Posterior vena cava (tissue), 2 donors: ENCODE results near the gene NANP. TPM values are rescaled to one million over a fixed set of nuclear protein-coding genes. Genes with fewer than 3 reads are reported as not detected.
"Not testable (repeated sequence)": the region's sequence is repeated elsewhere in the genome, so short reads cannot be mapped to it uniquely, and the experiment has no call there.

Source experiments
- DNase-seq: peaks from one replicate; pipeline ENCODE4 v3.0.0-alpha.2; 2020; ENCODE audit warnings: low spot score
- intact Hi-C, 2 donors: fragments of 100-400 bp; cut with DNase I; formaldehyde crosslinking; loops; one replicate each; pipeline versions ENCODE4 v1.14.1 to v1.14.2; 2022 to 2023
- long read RNA-seq, 2 donors: library from polyadenylated mRNA; unstranded; transcript quantifications; one replicate each; pipeline ENCODE4 v2.0.0, GENCODE V29; 2020 to 2021
- total RNA-seq, 2 donors: library from RNA; stranded (reverse); fragmentation: NEBNext Ultra II Directional; extraction: Animal tissue kit (Norgen Biotek cat#: 25700); gene quantifications; one replicate each; pipeline ENCODE4 v1.2.1, GENCODE V29; 2021
- donor health status: DM: yes; HTN: yes; CAD: no.
- donor health status: DM: yes; HTN: yes; CAD: no.

NANP gene, protein sequence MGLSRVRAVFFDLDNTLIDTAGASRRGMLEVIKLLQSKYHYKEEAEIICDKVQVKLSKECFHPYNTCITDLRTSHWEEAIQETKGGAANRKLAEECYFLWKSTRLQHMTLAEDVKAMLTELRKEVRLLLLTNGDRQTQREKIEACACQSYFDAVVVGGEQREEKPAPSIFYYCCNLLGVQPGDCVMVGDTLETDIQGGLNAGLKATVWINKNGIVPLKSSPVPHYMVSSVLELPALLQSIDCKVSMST
- total RNA-seq: 1 to 10 TPM; 4.5 to 6.1 TPM
- long read RNA-seq, donor 1, partial matches to known transcripts: 0 of 3 reads
- long read RNA-seq, donor 1, other reads (novel, unspliced or antisense): 1 of 3 reads
- long read RNA-seq, donor 2, partial matches to known transcripts: 0 of 5 reads
- long read RNA-seq, donor 2, other reads (novel, unspliced or antisense): 1 of 5 reads

DNA sequence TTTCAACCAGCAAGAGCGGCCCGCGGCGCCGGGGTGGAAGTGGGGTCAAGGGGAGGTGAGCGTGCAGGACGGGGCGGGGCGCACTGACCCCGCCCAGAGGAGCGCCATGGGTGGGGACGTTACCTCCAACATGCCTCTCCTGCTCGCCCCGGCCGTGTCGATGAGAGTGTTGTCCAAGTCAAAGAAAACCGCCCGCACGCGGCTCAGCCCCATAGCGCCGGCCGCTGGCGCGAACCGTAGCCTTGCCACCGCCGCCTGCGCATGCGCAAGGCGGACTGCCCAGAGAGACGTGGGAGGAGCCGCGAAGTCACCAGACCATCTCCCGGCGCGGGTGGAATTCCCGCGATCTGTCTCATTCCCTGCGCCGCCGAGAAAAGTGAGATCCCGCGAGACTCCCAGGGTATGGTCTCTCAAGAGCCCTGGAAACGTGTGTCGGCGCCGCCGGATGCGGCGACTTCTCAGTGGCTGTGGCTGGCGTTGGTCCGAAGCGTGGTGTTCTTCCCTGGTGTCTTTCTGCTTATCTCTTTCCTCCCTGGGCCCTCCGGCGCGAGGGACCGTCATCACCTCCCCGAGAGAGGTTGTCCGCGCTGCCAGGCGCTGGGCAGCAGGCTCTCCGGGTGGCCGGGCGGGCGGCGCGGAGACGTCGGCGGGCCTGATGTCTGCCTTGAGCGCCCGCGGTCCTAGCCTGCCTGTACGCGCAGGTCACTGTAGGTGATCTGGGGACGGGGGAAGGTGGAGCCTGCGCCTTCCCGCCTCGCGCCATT is at the start of gene NANP:
Gene NANP, minus strand, starts transcription at position 279 of the 764 bp plus-strand sequence. Its CDS starts 66 bp downstream, at position 213.
- peak; percentile 99 for DNase-seq
- intact Hi-C loops: no loop called here

DNA sequence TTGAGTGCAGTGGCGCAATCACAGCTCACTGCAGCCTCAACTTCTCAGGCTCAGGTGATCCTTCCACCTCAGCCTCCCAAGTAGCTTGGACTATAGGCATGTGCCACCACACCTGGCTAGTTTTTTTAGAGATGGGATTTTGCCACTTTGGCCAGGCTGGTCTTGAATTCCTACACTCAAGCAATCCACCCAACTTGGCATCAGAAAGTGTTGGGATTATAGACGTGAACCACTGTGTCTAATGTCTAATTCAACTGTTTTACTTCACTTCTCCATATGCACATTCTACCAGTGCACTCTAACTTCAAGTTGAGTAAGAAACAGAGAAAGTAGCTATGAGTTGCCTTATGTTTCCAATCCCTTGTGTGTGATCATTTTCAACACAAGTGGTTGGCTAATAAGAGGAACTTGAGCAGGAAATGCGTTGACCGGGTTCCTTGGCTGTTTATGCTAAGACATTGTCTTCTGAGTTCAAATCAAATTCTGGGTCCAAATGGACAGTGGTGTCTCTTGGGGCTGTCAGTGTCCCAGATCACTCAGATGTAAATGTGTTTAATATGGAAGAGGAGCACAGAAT is 48.9 kb upstream of the NANP start:
- DNase-seq: no peak
- intact Hi-C loops: no loop called here

DNA sequence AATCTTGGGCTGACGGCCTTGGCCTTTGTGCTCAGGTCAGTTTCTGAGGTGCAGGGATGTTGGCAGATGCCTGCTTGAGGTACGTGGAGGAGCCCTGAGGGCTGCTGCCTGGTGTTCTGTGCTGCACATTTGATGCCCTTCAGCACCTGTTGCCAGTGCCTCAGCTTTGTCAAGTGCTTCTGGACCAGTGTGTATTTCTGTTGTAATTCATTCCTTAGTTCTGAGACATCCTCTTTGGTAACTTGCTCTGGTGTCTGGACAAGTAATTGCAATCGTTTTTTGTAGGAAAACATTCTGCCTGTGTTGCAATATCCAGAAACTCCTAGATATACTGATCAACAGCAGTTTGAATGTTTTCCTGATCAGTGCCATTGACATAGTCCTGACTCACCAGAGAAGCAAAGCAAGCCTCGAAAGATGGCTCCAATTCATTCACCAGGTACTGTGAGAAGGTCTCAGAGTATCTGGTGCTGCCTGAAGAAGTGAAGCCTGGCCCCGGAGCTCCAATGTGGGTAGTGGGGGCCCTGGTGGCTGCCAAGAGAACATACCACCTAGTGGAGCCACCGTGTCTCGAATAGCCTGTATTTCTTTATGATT is 46.1 kb upstream of the NANP start:
- intact Hi-C loops: no loop called here
- no peak for DNase-seq

DNA sequence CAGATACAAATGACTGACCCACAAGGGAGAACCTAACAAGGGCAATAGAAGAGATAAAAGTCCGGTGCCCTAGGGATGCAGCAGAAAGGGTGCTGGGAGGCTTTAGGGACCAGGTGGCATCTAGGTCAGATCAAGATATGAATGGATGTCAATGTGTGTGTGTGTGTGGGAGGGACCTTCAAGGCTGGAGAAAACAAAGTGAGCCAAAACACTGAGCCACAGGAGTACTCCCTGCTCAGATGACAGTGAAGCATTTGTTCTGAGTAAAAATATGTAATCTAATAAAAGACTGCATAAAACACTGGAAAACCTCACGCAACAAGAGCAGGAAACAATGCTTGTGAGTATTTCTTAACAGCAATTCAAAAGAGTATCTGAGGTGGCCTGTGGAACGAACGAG is 44.6 kb upstream of the NANP start:
- intact Hi-C loops: no loop called here
- no peak for DNase-seq

DNA sequence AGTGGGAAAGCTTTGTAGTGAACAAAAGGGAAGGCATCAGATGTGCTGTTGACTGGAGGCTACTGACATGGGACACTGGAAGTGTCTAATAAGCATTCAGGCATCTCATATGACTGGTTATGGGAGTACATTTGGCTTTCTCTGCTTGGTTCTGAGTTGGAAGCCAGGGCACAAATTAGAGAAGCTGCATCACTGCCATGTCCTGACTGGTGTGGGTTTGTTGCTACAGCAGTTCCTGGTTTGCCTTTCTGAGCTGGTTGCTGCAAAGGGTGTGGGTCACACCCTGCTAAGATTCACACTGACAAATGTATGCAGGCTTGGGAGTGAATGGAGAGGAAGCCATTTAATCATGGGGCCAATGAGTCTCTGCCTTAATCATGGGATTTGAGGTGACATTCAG is 36.2 kb upstream of the NANP start:
- intact Hi-C loops: no loop called here
- no peak for DNase-seq

DNA sequence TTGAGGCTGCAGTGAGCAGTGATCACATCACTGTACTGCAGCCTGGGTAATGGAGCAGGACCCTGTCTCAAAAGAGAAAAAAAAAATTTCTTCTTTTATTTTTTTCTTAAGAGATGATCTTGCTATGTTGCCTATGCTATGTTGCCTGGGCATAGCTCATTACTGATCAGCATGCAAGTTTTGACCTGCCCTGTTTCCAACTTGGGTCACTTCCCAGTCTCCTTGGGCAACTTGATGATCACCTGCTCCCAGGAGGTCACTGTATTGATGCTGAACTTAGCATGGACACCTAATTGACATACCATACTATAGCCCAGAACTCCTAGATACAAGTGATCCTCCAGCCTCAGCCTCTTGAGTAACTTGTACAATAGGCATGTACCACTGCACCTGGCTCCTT is 30.7 kb upstream of the NANP start:
- no peak for DNase-seq
- intact Hi-C loops: no loop called here

DNA sequence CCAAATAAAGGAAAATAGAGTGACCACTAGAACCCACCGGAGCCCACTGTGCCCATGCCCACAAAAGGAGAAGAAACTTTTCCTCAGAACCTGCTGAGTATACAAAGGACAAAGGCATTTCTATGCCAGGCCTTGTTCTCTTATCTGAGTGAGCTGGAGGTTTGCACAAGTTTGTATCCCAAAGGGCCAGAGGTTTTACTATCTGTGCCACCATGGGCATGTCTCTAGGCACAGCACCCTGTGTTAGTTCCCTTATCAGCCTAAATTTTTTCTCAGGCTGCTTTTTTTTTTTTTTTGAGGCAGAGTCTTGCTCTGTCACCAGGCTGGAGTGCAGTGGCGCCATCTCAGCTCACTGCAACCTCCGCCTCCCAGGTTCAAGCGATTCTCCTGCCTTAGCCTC is 29.1 kb upstream of the NANP start:
- intact Hi-C loops, DNase-seq: not testable (repeated sequence)

DNA sequence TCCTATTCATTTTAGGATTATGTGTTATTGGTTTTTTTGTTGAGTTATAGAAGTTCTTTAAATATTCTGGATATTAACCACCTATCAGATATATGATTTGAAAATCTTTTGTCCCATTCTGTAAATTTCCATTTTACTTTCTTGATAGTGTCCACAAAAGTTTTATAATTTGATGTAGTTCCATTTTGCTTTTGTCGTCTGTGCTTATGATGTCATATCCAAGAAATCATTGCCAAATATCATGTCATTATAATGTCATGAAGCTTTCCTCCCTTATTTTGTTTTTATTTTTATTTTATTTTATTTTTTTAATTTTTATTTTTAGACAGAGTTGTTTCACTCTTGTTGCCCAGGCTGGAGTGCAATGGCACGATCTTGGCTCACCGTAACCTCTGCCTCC is 21.0 kb upstream of the NANP start:
- no peak for DNase-seq
- intact Hi-C loops: no loop called here

DNA sequence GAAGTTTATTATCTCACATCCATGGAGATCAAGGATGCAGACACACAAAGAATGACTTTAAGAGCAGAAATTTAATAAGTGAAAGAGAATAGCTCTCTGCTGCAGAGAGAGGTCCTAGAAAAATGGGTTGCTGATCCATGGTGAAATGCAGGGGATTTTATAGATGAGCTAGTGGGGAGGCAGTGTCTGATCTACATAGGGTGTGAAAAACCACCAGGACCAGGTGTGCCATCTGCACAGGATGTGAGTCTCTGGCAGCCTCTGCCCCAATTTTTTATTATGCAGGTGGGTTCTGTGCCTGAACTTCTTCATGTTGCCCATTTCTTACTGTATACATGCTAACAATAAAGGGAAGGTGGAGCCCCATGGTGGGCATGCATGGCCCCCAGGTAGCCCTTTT is 19.9 kb upstream of the NANP start:
- no peak for DNase-seq
- intact Hi-C loops: no loop called here

DNA sequence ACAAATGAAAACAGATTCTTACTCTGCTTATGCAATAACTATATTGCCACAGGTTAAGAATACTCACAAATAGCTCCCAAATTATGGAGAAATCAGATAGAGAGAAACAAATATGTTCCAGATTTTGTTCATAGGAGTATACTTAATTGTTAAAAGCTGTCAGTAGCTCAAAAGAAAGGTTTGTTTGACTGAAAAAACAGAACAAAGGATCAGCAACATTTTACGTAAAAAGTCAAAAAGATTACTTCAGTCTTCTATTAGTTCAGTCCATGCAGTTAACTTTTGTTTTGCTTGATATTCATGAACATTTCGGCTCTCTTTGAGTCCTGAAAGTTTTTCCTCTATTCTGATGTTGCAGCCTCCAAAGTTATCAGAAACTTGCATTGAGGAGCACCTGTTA is 13.4 kb upstream of the NANP start:
- no peak for DNase-seq

DNA sequence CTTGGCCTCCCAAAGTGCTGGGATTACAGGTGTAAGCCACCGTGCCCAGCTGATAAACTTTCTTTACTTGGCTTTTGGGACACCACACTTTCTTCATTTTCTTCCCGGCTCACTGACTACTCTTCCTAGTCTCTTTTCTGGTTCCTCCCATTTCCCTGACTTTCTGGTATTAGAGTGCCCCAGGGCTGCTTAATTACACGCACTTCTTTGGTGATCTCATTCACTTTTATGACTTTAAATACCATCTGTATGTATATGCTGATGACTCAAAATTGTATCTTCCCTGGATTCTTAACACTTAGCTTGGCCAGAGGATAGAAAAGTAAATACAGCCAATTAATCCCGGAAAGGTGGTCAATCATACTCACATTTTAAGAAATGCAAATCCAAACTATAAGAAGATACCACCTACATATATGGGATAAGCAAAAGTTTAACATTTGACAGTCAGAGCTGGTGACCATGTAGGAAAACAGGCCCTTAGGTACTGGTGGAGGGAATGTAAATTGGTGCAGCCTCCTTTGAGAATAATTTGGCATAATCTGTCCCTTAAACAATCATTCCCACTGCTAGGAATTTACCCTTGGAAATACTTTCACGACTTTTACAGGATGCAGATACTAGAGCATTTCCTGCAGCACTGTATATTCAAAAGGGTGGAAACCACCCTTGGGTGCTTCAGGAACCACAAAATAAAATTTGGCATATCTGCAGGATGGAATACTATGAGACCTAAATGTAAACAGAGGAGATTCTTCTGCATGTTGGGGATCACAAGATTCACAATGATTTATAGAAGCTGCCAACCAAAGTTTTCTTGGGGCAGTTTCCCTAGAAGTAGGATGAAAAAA is 9.4 kb upstream of the NANP start:
- DNase-seq: no peak
- intact Hi-C loops: no loop called here

More for the DNA sequence above, 13.4 kb upstream of the NANP start:
- intact Hi-C loops: no loop called here

DNA sequence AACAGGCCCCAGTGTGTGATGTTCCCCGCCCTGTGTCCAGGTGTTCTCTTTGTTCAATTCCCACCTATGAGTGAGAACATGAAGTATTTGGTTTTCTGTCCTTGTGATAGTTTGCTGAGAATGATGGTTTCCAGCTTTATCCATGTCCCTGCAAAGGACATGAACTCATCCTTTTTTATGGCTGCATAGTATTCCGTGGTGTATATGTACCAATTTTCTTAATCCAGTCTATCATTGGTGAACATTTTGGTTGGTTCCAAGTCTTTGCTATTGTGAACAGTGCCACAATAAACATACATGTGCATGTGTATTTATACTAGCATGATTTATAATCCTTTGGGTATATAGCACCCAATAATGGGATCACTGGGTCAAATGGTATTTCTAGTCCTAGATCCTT is 6.8 kb upstream of the NANP start:
- intact Hi-C loops, DNase-seq: not testable (repeated sequence)

DNA sequence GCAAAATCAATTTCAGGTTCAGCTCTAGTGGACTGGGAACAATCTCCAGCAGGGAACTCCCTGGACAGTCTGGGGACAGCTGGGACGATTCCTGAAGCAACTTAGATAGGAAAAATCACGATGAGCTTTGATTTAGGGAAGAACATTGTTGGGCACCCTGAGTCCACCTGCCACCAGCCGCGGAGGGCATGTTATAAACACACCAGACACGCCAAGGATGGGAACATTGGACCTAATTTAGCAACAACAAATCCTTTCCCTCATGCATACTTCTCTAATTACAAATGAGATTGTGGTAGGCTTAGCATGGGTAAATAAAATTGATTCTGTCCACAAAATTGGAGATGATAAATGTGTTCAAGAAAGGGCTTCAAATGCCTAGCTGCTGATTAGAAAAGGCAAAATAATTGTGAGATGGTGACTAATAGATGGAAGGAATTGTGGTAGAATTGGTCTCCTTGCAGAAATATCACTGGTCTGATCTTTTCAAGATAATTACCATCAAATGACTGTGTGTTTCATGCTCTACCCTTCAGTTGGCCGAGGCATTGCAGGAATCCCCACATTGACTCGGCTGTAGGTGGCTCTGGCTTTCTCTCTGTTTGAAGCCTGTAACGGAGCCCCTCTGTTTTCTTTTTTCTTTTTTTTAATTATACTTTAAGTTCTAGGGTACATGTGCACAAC is 6.1 kb upstream of the NANP start:
- no peak for DNase-seq
- intact Hi-C loops: no loop called here

DNA sequence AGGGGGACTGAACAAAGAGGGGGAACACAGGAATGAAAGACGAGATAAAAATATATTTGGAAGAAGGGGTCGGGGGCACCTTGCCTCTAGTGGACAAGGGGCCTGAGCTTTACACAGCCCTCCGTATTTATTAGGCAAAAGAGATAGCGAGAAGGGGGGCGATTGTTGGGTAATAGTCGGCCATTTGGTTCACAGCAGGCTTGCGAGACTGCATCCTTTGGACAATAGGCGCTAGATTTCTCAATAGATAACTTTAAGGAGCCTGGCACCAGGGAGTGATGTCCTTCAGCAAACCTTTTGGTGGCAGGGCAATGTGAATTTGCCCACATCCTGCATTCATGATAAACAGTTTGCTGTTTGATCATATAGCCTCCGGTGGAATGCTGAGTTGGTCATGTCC is 3.0 kb upstream of the NANP start:
- intact Hi-C loops: no loop called here
- no peak for DNase-seq

DNA sequence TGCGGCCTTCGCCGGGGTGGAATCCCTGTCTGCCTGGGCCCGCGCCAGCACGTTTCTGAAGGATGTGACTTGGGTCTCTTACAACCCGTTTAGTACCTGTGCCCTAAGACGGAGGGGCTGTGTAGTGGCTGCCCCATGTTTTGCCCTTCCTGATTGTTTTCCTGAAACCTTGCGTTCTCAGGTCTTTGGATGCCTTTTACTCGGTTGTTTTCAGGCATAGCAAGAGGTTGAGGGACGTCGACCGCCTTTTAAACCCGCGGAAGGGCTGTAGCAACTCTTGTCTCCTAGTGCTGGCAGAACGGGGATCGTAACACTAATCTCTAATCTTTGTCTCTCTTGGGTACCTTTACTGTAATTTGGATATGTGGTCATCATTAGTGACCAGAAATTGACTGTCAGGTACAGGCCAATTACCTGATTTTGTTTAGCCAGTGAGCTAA is 706 bp upstream of the NANP start:
- no peak for DNase-seq
- intact Hi-C loops: no loop called here

DNA sequence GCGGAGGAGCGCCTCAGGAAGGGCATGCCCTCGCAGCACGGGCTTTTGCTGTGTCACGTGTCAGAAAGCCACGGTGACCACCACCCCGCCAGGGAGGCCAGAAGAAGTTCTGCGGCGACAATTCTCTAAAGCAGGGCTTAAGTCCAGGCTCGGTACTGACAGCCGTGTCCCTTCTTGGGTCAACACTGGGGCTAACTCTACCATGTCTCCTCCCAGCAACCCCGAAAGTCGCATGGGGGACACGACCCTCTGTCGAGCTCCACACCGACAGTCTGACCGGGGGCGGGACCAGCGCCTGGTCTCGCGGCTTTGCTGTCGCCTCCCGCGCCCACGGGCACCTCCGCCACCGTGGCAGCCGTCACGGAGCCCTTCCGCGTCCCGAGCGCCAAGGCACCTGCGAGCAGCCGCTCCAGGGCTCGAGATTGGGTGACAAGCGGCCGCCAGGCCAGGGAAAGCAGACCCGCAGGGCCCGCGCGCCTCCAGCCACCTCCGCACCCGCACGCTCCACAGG is 534 bp downstream of the NANP start:
- intact Hi-C loops: no loop called here
- peak; percentile 82 for DNase-seq

DNA sequence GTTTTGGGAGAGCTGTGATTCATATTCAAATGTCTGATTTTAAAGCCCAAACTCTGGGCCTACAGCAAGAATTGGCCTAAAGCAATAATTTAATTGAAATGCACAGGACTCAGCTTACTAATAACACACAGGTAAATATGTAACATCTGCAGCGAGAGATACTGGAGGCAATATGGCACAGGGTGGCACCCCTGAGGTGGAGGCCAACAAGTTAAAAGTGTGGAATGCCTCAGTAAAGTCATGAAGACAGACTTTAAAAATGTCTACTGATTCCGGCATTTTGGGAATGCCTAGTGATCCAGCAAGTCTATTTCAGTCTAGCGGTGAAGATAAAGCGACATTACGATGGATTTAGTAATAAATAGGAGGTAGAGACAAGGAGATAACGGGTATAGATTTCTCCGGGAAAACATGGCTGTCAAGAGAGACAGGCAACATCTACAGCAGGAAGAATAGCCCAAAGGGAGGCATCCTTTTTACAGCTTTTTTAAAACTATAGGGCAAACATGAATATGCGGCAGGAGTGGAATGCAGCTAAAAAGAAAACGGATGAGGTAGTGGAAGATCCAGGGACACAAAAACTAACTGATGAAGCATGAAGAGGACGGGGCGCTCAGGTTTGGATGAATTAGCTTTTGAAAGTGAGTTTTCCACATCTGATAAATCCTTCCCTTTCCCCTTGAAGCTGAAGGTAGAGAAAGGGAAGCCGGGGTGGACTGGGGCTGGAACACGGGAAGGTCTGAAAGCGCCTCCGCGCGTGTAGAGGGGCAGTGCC is 1.2 kb downstream of the NANP start:
- intact Hi-C loops: no loop called here
- no peak for DNase-seq

DNA sequence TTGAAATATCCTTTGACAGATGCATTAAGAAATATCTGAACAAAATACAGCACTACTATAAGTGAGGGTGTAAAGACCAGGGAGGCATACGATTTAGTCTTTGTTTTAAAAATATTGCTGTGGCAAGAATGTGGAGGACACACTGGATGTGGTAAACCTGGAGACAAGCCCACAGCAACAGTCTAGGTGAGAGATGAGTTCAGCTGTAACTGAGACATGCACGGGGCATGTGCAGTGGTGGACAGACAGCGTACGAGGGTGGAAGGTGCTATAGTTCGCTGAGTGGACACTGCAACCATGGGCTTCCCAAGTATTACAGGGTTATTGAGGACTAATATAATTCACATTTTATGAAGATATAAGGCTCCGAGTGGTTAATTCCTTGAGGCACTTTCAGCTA is 1.8 kb downstream of the NANP start:
- intact Hi-C loops: no loop called here

More for the DNA sequence above, 1.8 kb downstream of the NANP start:
- no peak for DNase-seq
